GM23248 (cell line): ENCODE measurements around the gene ATRN.

Source experiments
- EZH2 ChIP-seq: fragments of 200-600 bp; sonication (generic); IDR thresholded peaks from 2 replicates; pipeline ENCODE4 v1.6.1; 2018; ENCODE audit warnings: antibody characterized with exemption, mild to moderate bottlenecking; ENCODE audit not compliant: insufficient read depth, poor library complexity, severe bottlenecking
- EZH2phosphoT487 ChIP-seq: fragments of 200-600 bp; sonication (generic); IDR thresholded peaks from 2 replicates; pipeline ENCODE4 v1.6.1; 2018; ENCODE audit warnings: antibody characterized with exemption, moderate library complexity, mild to moderate bottlenecking, low read depth; ENCODE audit not compliant: insufficient read depth

- TF ChIP-seq EZH2 = no peak
- TF ChIP-seq EZH2phosphoT487 = no peak
Observed at GRCh38 chr20:3595541-3595940, 124.7 kb downstream of the ATRN start.
